ENCODE data around the gene CLRN1. TPM values are rescaled to one million over a fixed set of nuclear protein-coding genes. Genes with fewer than 3 reads are reported as not detected.

Gene CLRN1
- polyA plus RNA-seq, 3 donors = not detected

DNA sequence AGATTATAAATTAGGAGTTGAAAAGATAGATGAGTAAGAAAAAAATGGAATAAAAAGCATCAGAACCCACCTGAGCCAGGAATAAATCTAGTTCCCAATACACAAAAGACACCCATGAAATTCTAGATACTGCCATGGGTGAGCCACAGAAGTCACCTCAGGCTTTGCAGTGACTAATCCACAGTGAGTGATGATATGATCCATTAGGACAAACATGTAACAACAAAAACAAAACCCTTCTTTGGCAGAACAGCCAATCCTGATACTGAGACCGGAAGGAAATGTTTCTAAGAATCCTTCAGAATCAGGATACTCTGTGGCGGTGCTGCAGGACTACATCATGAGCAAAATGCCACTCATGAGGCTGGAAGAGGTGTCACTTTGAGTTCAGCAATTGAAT, 52.3 kb downstream of the CLRN1 start:
- H3K4me1 Mint-ChIP-seq = peaks cover 5% of the 10 kb centered on the region
- no peaks in the 10 kb centered on the region for H3K36me3 Mint-ChIP-seq
- H3K4me3 Mint-ChIP-seq = no peak overlapping the region
- no peaks in the 10 kb centered on the region for H3K9me3 ChIP-seq (replicated peaks in 1 of 2; ENCODE audit: control insufficient read depth in 1 of 2, insufficient read depth in 1 of 2, low read length in 2 of 2)
- peaks cover 0 to 3% (median 0%) of the 10 kb centered on the region in 7 donors for H3K9me3 Mint-ChIP-seq
- 95% methylated on average over 2 of the region's 2 CpGs for WGBS (ENCODE audit: insufficient coverage)
- no peak overlapping the region for H3K9ac ChIP-seq (ENCODE audit: insufficient read depth, low read length, poor library complexity, severe bottlenecking)
- no peaks in the 10 kb centered on the region for H3K27me3 ChIP-seq (ENCODE audit: control insufficient read depth in 2 of 2, insufficient read depth in 2 of 2, low read length in 2 of 2)
- H4K20me1 ChIP-seq (ENCODE audit: insufficient read depth, low read length) = no peaks in the 10 kb centered on the region
- no peak overlapping the region for H3K27ac Mint-ChIP-seq
- DNase-seq = no peak
- no peak overlapping the region for H2AFZ ChIP-seq (ENCODE audit: insufficient read depth, low read depth, low read length, poor library complexity, severe bottlenecking)
- H3K27ac ChIP-seq (ENCODE audit: low read depth in 1 of 2, low read length in 2 of 2) = no peak overlapping the region
- intact Hi-C loops (cut with micrococcal nuclease) = no loop called here
- peaks cover 0 to 2% (median 2%) of the 10 kb centered on the region in 3 donors for H3K27me3 Mint-ChIP-seq (ENCODE audit: low read depth in 3 of 3)
- peaks cover 1 to 3% of the 10 kb centered on the region in 2 donors for H3K4me1 ChIP-seq (ENCODE audit: control insufficient read depth in 1 of 2, insufficient read depth in 2 of 2, low read length in 2 of 2)
- TF ChIP-seq, protein P1, sequence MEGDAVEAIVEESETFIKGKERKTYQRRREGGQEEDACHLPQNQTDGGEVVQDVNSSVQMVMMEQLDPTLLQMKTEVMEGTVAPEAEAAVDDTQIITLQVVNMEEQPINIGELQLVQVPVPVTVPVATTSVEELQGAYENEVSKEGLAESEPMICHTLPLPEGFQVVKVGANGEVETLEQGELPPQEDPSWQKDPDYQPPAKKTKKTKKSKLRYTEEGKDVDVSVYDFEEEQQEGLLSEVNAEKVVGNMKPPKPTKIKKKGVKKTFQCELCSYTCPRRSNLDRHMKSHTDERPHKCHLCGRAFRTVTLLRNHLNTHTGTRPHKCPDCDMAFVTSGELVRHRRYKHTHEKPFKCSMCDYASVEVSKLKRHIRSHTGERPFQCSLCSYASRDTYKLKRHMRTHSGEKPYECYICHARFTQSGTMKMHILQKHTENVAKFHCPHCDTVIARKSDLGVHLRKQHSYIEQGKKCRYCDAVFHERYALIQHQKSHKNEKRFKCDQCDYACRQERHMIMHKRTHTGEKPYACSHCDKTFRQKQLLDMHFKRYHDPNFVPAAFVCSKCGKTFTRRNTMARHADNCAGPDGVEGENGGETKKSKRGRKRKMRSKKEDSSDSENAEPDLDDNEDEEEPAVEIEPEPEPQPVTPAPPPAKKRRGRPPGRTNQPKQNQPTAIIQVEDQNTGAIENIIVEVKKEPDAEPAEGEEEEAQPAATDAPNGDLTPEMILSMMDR (IDR thresholded peaks at IDR 0.05) = no peak
- no peak overlapping the region for H3K4me2 ChIP-seq (replicated peaks; ENCODE audit: extremely low read depth, low read length, poor library complexity, severe bottlenecking)
- H3K79me2 ChIP-seq (ENCODE audit: insufficient read depth, low read length) = no peaks in the 10 kb centered on the region
- H3K4me3 ChIP-seq (replicated peaks in 1 of 3; ENCODE audit: low read depth in 2 of 3, low read length in 3 of 3) = no peak overlapping the region
- no peaks in the 10 kb centered on the region for H3K36me3 ChIP-seq (replicated peaks in 1 of 2; ENCODE audit: control insufficient read depth in 1 of 2, insufficient read depth in 2 of 2, low read length in 2 of 2)

DNA sequence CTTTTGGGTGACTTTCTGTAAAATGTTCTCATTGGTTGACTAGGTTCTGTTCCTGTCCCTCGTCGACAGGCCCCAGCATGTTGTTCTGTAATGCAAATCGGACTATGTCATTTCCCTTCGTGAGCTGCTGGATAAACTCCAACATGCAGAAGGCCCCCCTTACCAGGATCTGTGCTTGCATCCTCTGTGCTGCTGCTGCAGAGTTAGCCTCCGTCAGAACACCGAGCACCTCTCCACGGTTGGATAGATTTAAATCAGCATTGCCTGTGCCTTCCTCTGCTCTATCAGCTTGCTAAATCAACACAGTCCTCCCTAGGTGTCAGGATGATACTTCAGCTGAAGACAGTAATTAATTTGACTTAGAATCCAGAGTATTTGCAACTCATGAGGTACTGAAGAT, 54.6 kb downstream of the CLRN1 start:
- H3K27ac Mint-ChIP-seq = no peak overlapping the region
- Histone ChIP-seq H4K20me1 (ENCODE audit: insufficient read depth, low read length) (no peaks in the 10 kb centered on the region), H3K27me3 (ENCODE audit: control insufficient read depth in 2 of 2, insufficient read depth in 2 of 2, low read length in 2 of 2) (no peaks in the 10 kb centered on the region), H3K27ac (ENCODE audit: low read depth in 1 of 2, low read length in 2 of 2) (no peak overlapping the region), H3K79me2 (ENCODE audit: insufficient read depth, low read length) (no peaks in the 10 kb centered on the region), H3K4me1 (ENCODE audit: control insufficient read depth in 1 of 2, insufficient read depth in 2 of 2, low read length in 2 of 2) (peaks cover 7% of the 10 kb centered on the region in 2 donors), H2AFZ (ENCODE audit: insufficient read depth, low read depth, low read length, poor library complexity, severe bottlenecking) (no peak overlapping the region), H3K36me3 (replicated peaks in 1 of 2; ENCODE audit: control insufficient read depth in 1 of 2, insufficient read depth in 2 of 2, low read length in 2 of 2) (no peaks in the 10 kb centered on the region), H3K4me2 (replicated peaks; ENCODE audit: extremely low read depth, low read length, poor library complexity, severe bottlenecking) (no peak overlapping the region), H3K4me3 (replicated peaks in 1 of 3; ENCODE audit: low read depth in 2 of 3, low read length in 3 of 3) (no peak overlapping the region), H3K9ac (ENCODE audit: insufficient read depth, low read length, poor library complexity, severe bottlenecking) (no peak overlapping the region), H3K9me3 (replicated peaks in 1 of 2; ENCODE audit: control insufficient read depth in 1 of 2, insufficient read depth in 1 of 2, low read length in 2 of 2) (no peaks in the 10 kb centered on the region)
- peaks cover 0 to 3% (median 0%) of the 10 kb centered on the region in 7 donors for H3K9me3 Mint-ChIP-seq
- peaks cover 0 to 3% (median 2%) of the 10 kb centered on the region in 3 donors for H3K27me3 Mint-ChIP-seq (ENCODE audit: low read depth in 3 of 3)
- H3K36me3 Mint-ChIP-seq = no peaks in the 10 kb centered on the region
- WGBS (ENCODE audit: insufficient coverage) = 71% methylated on average over 6 of the region's 7 CpGs
- no peak for DNase-seq
- TF ChIP-seq, protein P1 (IDR thresholded peaks at IDR 0.05) = no peak
- intact Hi-C loops (cut with micrococcal nuclease) = no loop called here
- H3K4me1 Mint-ChIP-seq = peaks cover 10% of the 10 kb centered on the region
- H3K4me3 Mint-ChIP-seq = no peak overlapping the region
